ENCODE results near the gene MAGEF1. TPM values are rescaled to one million over a fixed set of nuclear protein-coding genes. Genes with fewer than 3 reads are reported as not detected.
A peak's percentile ranks its signal among the peaks of the same experiment; 100 is the strongest.

MAGEF1 gene
- total RNA-seq, 1 experiment from 2014 or later: 31.9 TPM

DNA sequence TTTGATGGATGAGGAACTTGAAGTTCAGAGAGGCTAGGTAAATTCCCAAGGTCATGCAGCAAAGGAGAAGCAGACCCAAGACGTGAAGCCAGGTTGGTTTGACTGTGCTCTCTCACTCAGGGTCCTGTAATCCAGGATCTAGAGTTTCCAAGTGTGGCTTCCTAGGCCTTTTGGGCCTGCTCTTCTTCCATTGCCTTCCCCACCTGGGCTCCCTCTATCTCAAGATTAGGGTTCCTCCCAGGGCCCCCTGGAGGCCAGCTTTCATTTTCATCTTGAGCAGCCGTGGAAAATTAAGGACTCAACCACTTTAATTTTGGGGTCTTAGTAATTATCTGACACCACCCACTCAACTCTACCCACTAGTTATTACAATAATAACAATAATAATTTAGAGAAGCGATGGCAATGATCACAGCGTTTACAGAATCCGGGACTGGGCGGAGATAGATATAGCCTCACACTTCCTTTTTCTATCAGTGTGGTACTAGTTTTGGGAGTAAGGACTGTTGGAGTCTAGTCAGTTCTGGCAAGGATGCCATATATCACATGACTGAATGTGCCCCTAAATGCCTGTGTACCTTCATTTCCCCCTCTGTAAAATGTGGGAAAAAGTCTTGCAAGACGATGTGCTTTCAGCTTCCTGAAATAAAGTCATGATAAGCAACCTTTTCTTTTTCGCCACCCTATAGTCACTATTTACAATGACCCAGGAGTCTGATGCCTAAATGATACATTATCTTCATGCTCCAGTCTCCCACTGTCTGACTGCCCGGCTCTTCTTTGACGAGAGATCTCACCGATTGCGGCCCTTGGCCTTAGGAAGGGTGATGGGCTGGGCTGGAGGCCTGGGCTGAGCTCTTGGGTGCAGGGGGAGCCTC, 30.2 kb upstream of the MAGEF1 start:
- Histone ChIP-seq H3K9ac (ENCODE audit: extremely low read depth, insufficient read length, low read length) (no peak overlapping the region), H4K20me1 (ENCODE audit: control insufficient read depth, insufficient read depth, insufficient read length) (no peaks in the 10 kb centered on the region), H3K27ac (ENCODE audit: insufficient read length, low read depth, low read length) (no peak overlapping the region), H2BK15ac (ENCODE audit: low read depth, low read length) (no peak overlapping the region), H3K27me3 (ENCODE audit: insufficient read depth, low read length) (no peaks in the 10 kb centered on the region), H2BK5ac (ENCODE audit: insufficient read length, low read length) (no peak overlapping the region), H4K91ac (ENCODE audit: insufficient read length, low read depth, low read length) (no peak overlapping the region), H4K8ac (replicated peaks; ENCODE audit: insufficient read length, low read depth, low read length) (no peak overlapping the region), H3K4ac (ENCODE audit: low read depth, low read length) (no peak overlapping the region), H2AFZ (ENCODE audit: low read length) (no peak overlapping the region), H3K4me2 (ENCODE audit: insufficient read depth, insufficient read length, low read length) (no peak overlapping the region), H3K14ac (ENCODE audit: insufficient read depth, low read length) (no peak overlapping the region), H3K23me2 (ENCODE audit: insufficient read length, low read depth, low read length, poor library complexity, severe bottlenecking) (no peaks in the 10 kb centered on the region), H3K23ac (ENCODE audit: insufficient read length, low read depth, low read length) (no peak overlapping the region), H3K79me1 (ENCODE audit: insufficient read depth, low read depth, low read length, poor library complexity, severe bottlenecking) (no peaks in the 10 kb centered on the region), H2AK5ac (ENCODE audit: insufficient read length, low read length) (no peak overlapping the region), H4K5ac (ENCODE audit: insufficient read length, low read depth, low read length) (no peak overlapping the region), H3K79me2 (ENCODE audit: insufficient read depth, low read length) (no peaks in the 10 kb centered on the region), H2BK20ac (ENCODE audit: low read depth, low read length, poor library complexity, severe bottlenecking) (no peak overlapping the region), H3K4me1 (ENCODE audit: insufficient read depth, low read length) (no peaks in the 10 kb centered on the region), H3T11ph (ENCODE audit: low read length) (no peak overlapping the region), H2BK120ac (ENCODE audit: low read depth, low read length, poor library complexity, severe bottlenecking) (no peak overlapping the region), H3K18ac (ENCODE audit: insufficient read length, low read depth, low read length) (no peak overlapping the region), H2BK12ac (ENCODE audit: insufficient read length, low read depth, low read length) (no peak overlapping the region), H3K9me3 (ENCODE audit: control insufficient read depth, low read depth, low read length) (no peaks in the 10 kb centered on the region), H3K56ac (ENCODE audit: insufficient read length, low read depth, low read length) (no peak overlapping the region)
- TF ChIP-seq, protein P1, sequence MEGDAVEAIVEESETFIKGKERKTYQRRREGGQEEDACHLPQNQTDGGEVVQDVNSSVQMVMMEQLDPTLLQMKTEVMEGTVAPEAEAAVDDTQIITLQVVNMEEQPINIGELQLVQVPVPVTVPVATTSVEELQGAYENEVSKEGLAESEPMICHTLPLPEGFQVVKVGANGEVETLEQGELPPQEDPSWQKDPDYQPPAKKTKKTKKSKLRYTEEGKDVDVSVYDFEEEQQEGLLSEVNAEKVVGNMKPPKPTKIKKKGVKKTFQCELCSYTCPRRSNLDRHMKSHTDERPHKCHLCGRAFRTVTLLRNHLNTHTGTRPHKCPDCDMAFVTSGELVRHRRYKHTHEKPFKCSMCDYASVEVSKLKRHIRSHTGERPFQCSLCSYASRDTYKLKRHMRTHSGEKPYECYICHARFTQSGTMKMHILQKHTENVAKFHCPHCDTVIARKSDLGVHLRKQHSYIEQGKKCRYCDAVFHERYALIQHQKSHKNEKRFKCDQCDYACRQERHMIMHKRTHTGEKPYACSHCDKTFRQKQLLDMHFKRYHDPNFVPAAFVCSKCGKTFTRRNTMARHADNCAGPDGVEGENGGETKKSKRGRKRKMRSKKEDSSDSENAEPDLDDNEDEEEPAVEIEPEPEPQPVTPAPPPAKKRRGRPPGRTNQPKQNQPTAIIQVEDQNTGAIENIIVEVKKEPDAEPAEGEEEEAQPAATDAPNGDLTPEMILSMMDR (conservative IDR thresholded peaks at IDR 0.05): peak; percentile 35; the same call in 2 of the 3 replicates
- H3K4me3 Mint-ChIP-seq: no peak overlapping the region
- no peaks in the 10 kb centered on the region for H3K9me3 Mint-ChIP-seq
- peak overlapping the region in 1 of 3 experiments; percentile 63; a peak in 2 of 7 replicates for H3K27ac Mint-ChIP-seq
- WGBS (ENCODE audit: extremely low coverage, insufficient read length, low lambda C conversion rate): no CpG with 5 or more reads among the region's 12 CpGs
- H3K4me1 Mint-ChIP-seq: peaks cover 20 to 29% of the 10 kb centered on the region in 2 experiments
- H3K27me3 Mint-ChIP-seq (ENCODE audit: low read depth): peaks cover under 1% of the 10 kb centered on the region
- H3K36me3 Mint-ChIP-seq (ENCODE audit: insufficient read depth in 1 of 3, low read depth in 3 of 3): no peaks in the 10 kb centered on the region
- peak; percentile 22 for DNase-seq
